SK-N-SH (cell line): ENCODE data around the gene ZMYND8. TPM values are rescaled to one million over a fixed set of nuclear protein-coding genes. Genes with fewer than 3 reads are reported as not detected.

Source experiments
- CTCF ChIA-PET: fragments of 300-600, 350-600 bp; formaldehyde crosslinking; extraction: SDS; loops from one replicate; lab custom pipeline; 2021; lab: Yijun Ruan, JAX
- POLR2A ChIA-PET: fragments of 350-600 bp; sonication (Branson Sonifier 250); formaldehyde crosslinking; extraction: SDS; loops from one replicate; lab custom pipeline; 2020; ENCODE audit warnings: antibody characterized with exemption, inconsistent platforms; lab: Yijun Ruan, JAX
- DNase-seq: peaks from one replicate; pipeline ENCODE4 v3.0.0; 2012
- H2AFZ ChIP-seq: fragments of 200-600 bp; sonication (generic); 2 replicates; pipeline ENCODE4 v1.8.1; 2016; ENCODE audit warnings: antibody characterized with exemption, mild to moderate bottlenecking, low read depth
- H3F3A ChIP-seq: fragments of 200-600 bp; sonication (generic); replicated peaks from 2 replicates; pipeline ENCODE3; 2016; ENCODE audit warnings: antibody characterized with exemption, mild to moderate bottlenecking; ENCODE audit not compliant: insufficient read depth
- H3K27ac ChIP-seq, 2 experiments: fragments of 200-500 bp in 1 of 2; fragments of 200-600 bp in 1 of 2; sonication (Bioruptor generic) in 1 of 2; sonication (generic), shearing (Covaris generic) in 1 of 2; 2 replicates each; pipeline versions ENCODE4 v1.5.1 to v1.6.1; 2014 to 2016; ENCODE audit warnings: low read depth in 2 of 2, inconsistent platforms in 1 of 2, low read length in 1 of 2, mild to moderate bottlenecking in 1 of 2, mixed read lengths in 1 of 2
- H3K27me3 ChIP-seq: fragments of 200-600 bp; sonication (generic), shearing (Covaris generic); 2 replicates; pipeline ENCODE4 v1.6.1; 2016; ENCODE audit warnings: mixed run types; ENCODE audit not compliant: insufficient read depth
- H3K36me3 ChIP-seq, 2 experiments: fragments of 200-500 bp in 1 of 2; fragments of 200-600 bp in 1 of 2; sonication (Bioruptor generic) in 1 of 2; sonication (generic) in 1 of 2; replicated peaks in 1 of 2; 2 replicates each; pipeline versions ENCODE3 to v1.5.1; 2014 to 2016; ENCODE audit warnings: low read length in 1 of 2, mild to moderate bottlenecking in 1 of 2; ENCODE audit not compliant: insufficient read depth in 2 of 2, control insufficient read depth in 1 of 2
- H3K4me1 ChIP-seq, 2 experiments: fragments of 200-500 bp in 1 of 2; fragments of 200-600 bp in 1 of 2; sonication (Bioruptor generic) in 1 of 2; sonication (generic), shearing (Covaris generic) in 1 of 2; 2 replicates each; pipeline versions ENCODE4 v1.5.1 to v1.6.1; 2014 to 2016; ENCODE audit warnings: low read depth in 1 of 2, low read length in 1 of 2, mixed run types in 1 of 2; ENCODE audit not compliant: insufficient read depth in 2 of 2, control insufficient read depth in 1 of 2
- H3K4me2 ChIP-seq: fragments of 200-600 bp; sonication (generic), shearing (Covaris generic); 2 replicates; pipeline ENCODE4 v1.6.1; 2017; ENCODE audit warnings: mixed run types
- H3K4me3 ChIP-seq, 2 experiments: fragments of 200-500 bp in 1 of 2; fragments of 200-600 bp in 1 of 2; sonication (Bioruptor generic) in 1 of 2; sonication (generic), shearing (Covaris generic) in 1 of 2; 2 replicates each; pipeline versions ENCODE4 v1.5.1 to v1.8.1; 2014 to 2016; ENCODE audit warnings: low read depth in 2 of 2, inconsistent platforms in 1 of 2, low read length in 1 of 2, mild to moderate bottlenecking in 1 of 2, mixed read lengths in 1 of 2, moderate library complexity in 1 of 2
- H3K79me2 ChIP-seq: fragments of 200-600 bp; sonication (generic); 2 replicates; pipeline ENCODE4 v1.8.1; 2017; ENCODE audit warnings: mild to moderate bottlenecking; ENCODE audit not compliant: insufficient read depth
- H3K9ac ChIP-seq: fragments of 200-600 bp; sonication (generic); 2 replicates; pipeline ENCODE4 v1.6.1; 2017; ENCODE audit warnings: mixed run types
- H3K9me2 ChIP-seq: fragments of 200-600 bp; sonication (generic); 2 replicates; pipeline ENCODE4 v1.6.1; 2017; ENCODE audit warnings: mixed run types
- H3K9me3 ChIP-seq: fragments of 200-600 bp; sonication (generic); 2 replicates; pipeline ENCODE4 v1.6.1; 2017; ENCODE audit warnings: mixed run types, mild to moderate bottlenecking, moderate library complexity
- H4K20me1 ChIP-seq: fragments of 200-600 bp; sonication (generic); 2 replicates; pipeline ENCODE4 v1.6.1; 2017; ENCODE audit warnings: mild to moderate bottlenecking, mixed run types; ENCODE audit not compliant: insufficient read depth
- ELF1 ChIP-seq: IDR thresholded peaks from 2 replicates; pipeline ENCODE4 v1.4.0; 2012
- EP300 ChIP-seq, 2 experiments: IDR thresholded peaks; 2 replicates each; pipeline versions ENCODE4 v1.4.0 to v1.6.1; 2012; ENCODE audit warnings: borderline replicate concordance in 1 of 2, low read depth in 1 of 2, low read length in 1 of 2
- EZH2phosphoT487 ChIP-seq: fragments of 200-600 bp; sonication (generic); IDR thresholded peaks from 2 replicates; pipeline ENCODE4 v1.6.1; 2017; ENCODE audit warnings: low read depth, mixed run types, mild to moderate bottlenecking, antibody characterized with exemption, moderate library complexity, borderline replicate concordance
- FOXM1 ChIP-seq: IDR thresholded peaks from 2 replicates; pipeline ENCODE4 v1.4.0; 2012; ENCODE audit warnings: low read depth, mild to moderate bottlenecking
- GATA2 ChIP-seq: sonication (generic); formaldehyde crosslinking; IDR thresholded peaks from 2 replicates; pipeline ENCODE4 v1.5.0; 2020; ENCODE audit warnings: mild to moderate bottlenecking, missing genetic modification reagents
- MXI1 ChIP-seq: IDR thresholded peaks from 2 replicates; pipeline ENCODE4 v1.6.1; 2012; ENCODE audit warnings: mild to moderate bottlenecking, low read depth, low read length, improper control_type of control experiment
- NRF1 ChIP-seq: IDR thresholded peaks from 2 replicates; pipeline ENCODE4 v1.6.1; 2012; ENCODE audit warnings: low read depth, mild to moderate bottlenecking, low read length
- RAD21 ChIP-seq: IDR thresholded peaks from 2 replicates; pipeline ENCODE4 v1.6.1; 2012; ENCODE audit warnings: mild to moderate bottlenecking, low read length
- RCOR1 ChIP-seq: fragments of 150-350 bp; IDR thresholded peaks from 2 replicates; pipeline ENCODE4 v1.6.1; 2017; ENCODE audit warnings: antibody characterized with exemption, low read length
- SMC3 ChIP-seq: IDR thresholded peaks from 2 replicates; pipeline ENCODE4 v1.6.1; 2012; ENCODE audit warnings: low read depth, low read length, improper control_type of control experiment
- TAF1 ChIP-seq: IDR thresholded peaks from 2 replicates; pipeline ENCODE4 v1.6.1; 2012; ENCODE audit warnings: low read depth, mild to moderate bottlenecking, low read length, moderate library complexity, borderline replicate concordance
- WGBS: methylation state at CpG from one replicate; pipeline ENCODE4 v1.1.6; 2017; ENCODE audit warnings: low lambda C conversion rate; 5-methylcytosine and 5-hydroxymethylcytosine counted together
- polyA plus RNA-seq, 3 experiments: library from polyadenylated mRNA; depleted of rRNA; stranded (reverse); fragments of >200 nt; gene quantifications; 2 replicates each; pipeline ENCODE4 v1.2.3, GENCODE V29; 2012
- TF ChIP-seq, protein P1 (sequence below): fragments of 150-350 bp; IDR thresholded peaks from 2 replicates; pipeline ENCODE4 v1.6.1; 2016; ENCODE audit warnings: mild to moderate bottlenecking, low read depth, low read length
- TF ChIP-seq, protein P2 (sequence below): IDR thresholded peaks from 2 replicates; pipeline ENCODE4; 2012
- TF ChIP-seq, protein P3 (sequence below): fragments of 200-600 bp; sonication (generic); IDR thresholded peaks from 2 replicates; pipeline ENCODE4 v1.6.1; 2017; ENCODE audit warnings: antibody characterized with exemption, mild to moderate bottlenecking, moderate library complexity
- TF ChIP-seq, protein P4 (sequence below): IDR thresholded peaks from 2 replicates; pipeline ENCODE4 v1.6.1; 2012; ENCODE audit warnings: mild to moderate bottlenecking, low read depth, low read length, moderate library complexity

Gene ZMYND8
- polyA plus RNA-seq, 1 of the 3 experiments (the other 2 are of a cell fraction), result 25.3 TPM

DNA sequence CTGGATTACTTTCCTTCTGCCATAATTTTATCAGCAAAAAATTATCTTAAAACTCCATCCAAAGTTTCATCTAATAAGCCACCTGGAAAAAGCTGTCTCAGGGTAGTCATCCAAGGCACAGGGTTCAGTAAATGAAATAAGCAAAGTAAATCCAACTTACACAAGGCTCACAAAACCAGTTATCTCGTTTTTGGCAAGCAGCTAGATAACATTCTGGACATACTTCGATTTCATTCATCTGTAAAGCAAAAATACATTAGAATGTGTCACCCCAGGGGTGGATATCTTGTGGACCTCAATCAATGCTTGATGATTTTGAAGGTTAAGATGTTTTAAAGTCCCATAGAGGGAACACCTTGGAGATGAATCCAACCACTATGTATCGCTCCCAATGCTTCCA, 73.1 kb downstream of the ZMYND8 start:
- H3K4me3 ChIP-seq, result no peak overlapping the region
- peaks cover 0 to 10% of the 10 kb centered on the region in 2 experiments; a peak in 2 of 4 replicates for H3K4me1 ChIP-seq
- H3K9me2 ChIP-seq, result no peaks in the 10 kb centered on the region
- H3K9ac ChIP-seq, result no peak overlapping the region
- H3K36me3 ChIP-seq, result peaks cover 55 to 79% of the 10 kb centered on the region in 2 experiments
- ChIA-PET POLR2A (no interaction called here), CTCF (interaction anchor here (1.1 to 16.3 kb wide), 7 partner anchors 11 to 1338 kb away, joined by 3 to 546 read pairs (median 5); no protein-coding TSS in a partner anchor)
- no peak for DNase-seq
- H3K9me3 ChIP-seq, result no peaks in the 10 kb centered on the region
- H3K27me3 ChIP-seq, result no peaks in the 10 kb centered on the region
- H3K4me2 ChIP-seq, result no peak overlapping the region
- no peak overlapping the region for H2AFZ ChIP-seq
- no peaks in the 10 kb centered on the region for H4K20me1 ChIP-seq
- peaks cover 16% of the 10 kb centered on the region for H3F3A ChIP-seq
- 87% methylated on average over 3 of the region's 3 CpGs for WGBS
- peaks cover 20% of the 10 kb centered on the region for H3K79me2 ChIP-seq
- TF ChIP-seq MXI1 (no peak), RAD21 (no peak), NRF1 (no peak), RCOR1 (no peak), ELF1 (no peak), GATA2 (CRISPR knock-in tag) (no peak), EP300 (IDR thresholded peaks at IDR 0.05; ENCODE audit: borderline replicate concordance in 1 of 2, low read depth in 1 of 2, low read length in 1 of 2) (no peak), SMC3 (no peak), TAF1 (no peak), EZH2phosphoT487 (no peak), FOXM1 (no peak)
- TF ChIP-seq, protein P1, sequence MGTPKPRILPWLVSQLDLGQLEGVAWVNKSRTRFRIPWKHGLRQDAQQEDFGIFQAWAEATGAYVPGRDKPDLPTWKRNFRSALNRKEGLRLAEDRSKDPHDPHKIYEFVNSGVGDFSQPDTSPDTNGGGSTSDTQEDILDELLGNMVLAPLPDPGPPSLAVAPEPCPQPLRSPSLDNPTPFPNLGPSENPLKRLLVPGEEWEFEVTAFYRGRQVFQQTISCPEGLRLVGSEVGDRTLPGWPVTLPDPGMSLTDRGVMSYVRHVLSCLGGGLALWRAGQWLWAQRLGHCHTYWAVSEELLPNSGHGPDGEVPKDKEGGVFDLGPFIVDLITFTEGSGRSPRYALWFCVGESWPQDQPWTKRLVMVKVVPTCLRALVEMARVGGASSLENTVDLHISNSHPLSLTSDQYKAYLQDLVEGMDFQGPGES, result no peak
- TF ChIP-seq, protein P2, sequence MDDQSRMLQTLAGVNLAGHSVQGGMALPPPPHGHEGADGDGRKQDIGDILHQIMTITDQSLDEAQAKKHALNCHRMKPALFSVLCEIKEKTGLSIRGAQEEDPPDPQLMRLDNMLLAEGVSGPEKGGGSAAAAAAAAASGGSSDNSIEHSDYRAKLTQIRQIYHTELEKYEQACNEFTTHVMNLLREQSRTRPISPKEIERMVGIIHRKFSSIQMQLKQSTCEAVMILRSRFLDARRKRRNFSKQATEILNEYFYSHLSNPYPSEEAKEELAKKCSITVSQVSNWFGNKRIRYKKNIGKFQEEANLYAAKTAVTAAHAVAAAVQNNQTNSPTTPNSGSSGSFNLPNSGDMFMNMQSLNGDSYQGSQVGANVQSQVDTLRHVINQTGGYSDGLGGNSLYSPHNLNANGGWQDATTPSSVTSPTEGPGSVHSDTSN, result no peak
- TF ChIP-seq, protein P3, sequence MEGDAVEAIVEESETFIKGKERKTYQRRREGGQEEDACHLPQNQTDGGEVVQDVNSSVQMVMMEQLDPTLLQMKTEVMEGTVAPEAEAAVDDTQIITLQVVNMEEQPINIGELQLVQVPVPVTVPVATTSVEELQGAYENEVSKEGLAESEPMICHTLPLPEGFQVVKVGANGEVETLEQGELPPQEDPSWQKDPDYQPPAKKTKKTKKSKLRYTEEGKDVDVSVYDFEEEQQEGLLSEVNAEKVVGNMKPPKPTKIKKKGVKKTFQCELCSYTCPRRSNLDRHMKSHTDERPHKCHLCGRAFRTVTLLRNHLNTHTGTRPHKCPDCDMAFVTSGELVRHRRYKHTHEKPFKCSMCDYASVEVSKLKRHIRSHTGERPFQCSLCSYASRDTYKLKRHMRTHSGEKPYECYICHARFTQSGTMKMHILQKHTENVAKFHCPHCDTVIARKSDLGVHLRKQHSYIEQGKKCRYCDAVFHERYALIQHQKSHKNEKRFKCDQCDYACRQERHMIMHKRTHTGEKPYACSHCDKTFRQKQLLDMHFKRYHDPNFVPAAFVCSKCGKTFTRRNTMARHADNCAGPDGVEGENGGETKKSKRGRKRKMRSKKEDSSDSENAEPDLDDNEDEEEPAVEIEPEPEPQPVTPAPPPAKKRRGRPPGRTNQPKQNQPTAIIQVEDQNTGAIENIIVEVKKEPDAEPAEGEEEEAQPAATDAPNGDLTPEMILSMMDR, result no peak
- TF ChIP-seq, protein P4, sequence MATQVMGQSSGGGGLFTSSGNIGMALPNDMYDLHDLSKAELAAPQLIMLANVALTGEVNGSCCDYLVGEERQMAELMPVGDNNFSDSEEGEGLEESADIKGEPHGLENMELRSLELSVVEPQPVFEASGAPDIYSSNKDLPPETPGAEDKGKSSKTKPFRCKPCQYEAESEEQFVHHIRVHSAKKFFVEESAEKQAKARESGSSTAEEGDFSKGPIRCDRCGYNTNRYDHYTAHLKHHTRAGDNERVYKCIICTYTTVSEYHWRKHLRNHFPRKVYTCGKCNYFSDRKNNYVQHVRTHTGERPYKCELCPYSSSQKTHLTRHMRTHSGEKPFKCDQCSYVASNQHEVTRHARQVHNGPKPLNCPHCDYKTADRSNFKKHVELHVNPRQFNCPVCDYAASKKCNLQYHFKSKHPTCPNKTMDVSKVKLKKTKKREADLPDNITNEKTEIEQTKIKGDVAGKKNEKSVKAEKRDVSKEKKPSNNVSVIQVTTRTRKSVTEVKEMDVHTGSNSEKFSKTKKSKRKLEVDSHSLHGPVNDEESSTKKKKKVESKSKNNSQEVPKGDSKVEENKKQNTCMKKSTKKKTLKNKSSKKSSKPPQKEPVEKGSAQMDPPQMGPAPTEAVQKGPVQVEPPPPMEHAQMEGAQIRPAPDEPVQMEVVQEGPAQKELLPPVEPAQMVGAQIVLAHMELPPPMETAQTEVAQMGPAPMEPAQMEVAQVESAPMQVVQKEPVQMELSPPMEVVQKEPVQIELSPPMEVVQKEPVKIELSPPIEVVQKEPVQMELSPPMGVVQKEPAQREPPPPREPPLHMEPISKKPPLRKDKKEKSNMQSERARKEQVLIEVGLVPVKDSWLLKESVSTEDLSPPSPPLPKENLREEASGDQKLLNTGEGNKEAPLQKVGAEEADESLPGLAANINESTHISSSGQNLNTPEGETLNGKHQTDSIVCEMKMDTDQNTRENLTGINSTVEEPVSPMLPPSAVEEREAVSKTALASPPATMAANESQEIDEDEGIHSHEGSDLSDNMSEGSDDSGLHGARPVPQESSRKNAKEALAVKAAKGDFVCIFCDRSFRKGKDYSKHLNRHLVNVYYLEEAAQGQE, result no peak
- H3K27ac ChIP-seq, result no peak overlapping the region; a peak in 1 of 4 replicates
